Hepatocyte (in vitro differentiated cells): ENCODE data around the gene OR51T1. TPM values are rescaled to one million over a fixed set of nuclear protein-coding genes. Genes with fewer than 3 reads are reported as not detected.

Experiments
- DNase-seq: peaks from one replicate; pipeline ENCODE4 v3.0.0-alpha.2; 2016; ENCODE audit warnings: low spot score
- H2AFZ ChIP-seq: fragments of 200-600 bp; sonication (generic); 2 replicates; pipeline ENCODE4 v1.6.0; 2016; ENCODE audit warnings: antibody characterized with exemption, mild to moderate bottlenecking
- H3K27ac ChIP-seq: fragments of 200-600 bp; sonication (generic); 2 replicates; pipeline ENCODE4 v1.5.1; 2016; ENCODE audit warnings: mild to moderate bottlenecking
- H3K27me3 ChIP-seq: fragments of 200-600 bp; sonication (generic); 2 replicates; pipeline ENCODE4 v1.6.1; 2016
- H3K36me3 ChIP-seq: fragments of 200-600 bp; sonication (generic); replicated peaks from 2 replicates; pipeline ENCODE4 v1.5.1; 2016; ENCODE audit warnings: low read depth; ENCODE audit not compliant: insufficient read depth
- H3K4me1 ChIP-seq: fragments of 200-600 bp; sonication (generic); 2 replicates; pipeline ENCODE4 v1.5.1; 2016; ENCODE audit warnings: mild to moderate bottlenecking, moderate library complexity; ENCODE audit not compliant: insufficient read depth
- H3K4me2 ChIP-seq: fragments of 200-600 bp; sonication (generic); 2 replicates; pipeline ENCODE4 v1.6.0; 2016
- H3K4me3 ChIP-seq: fragments of 200-600 bp; sonication (generic); 2 replicates; pipeline ENCODE4 v1.5.1; 2016; ENCODE audit warnings: mild to moderate bottlenecking
- H3K79me2 ChIP-seq: fragments of 200-600 bp; sonication (generic); 2 replicates; pipeline ENCODE4 v1.6.0; 2017; ENCODE audit warnings: mild to moderate bottlenecking
- H3K9me2 ChIP-seq: fragments of 200-600 bp; sonication (generic); replicated peaks from 2 replicates; pipeline ENCODE4 v1.6.0; 2017; ENCODE audit warnings: mild to moderate bottlenecking; ENCODE audit not compliant: insufficient read depth
- H3K9me3 ChIP-seq: fragments of 200-600 bp; sonication (generic); 2 replicates; pipeline ENCODE4 v1.5.1; 2016; ENCODE audit warnings: low read depth, mild to moderate bottlenecking
- H4K20me1 ChIP-seq: fragments of 200-600 bp; sonication (generic); 2 replicates; pipeline ENCODE4 v1.6.0; 2016; ENCODE audit warnings: mild to moderate bottlenecking; ENCODE audit not compliant: insufficient read depth, poor library complexity, severe bottlenecking
- EZH2 ChIP-seq: fragments of 200-600 bp; sonication (generic); IDR thresholded peaks from 2 replicates; pipeline ENCODE4 v1.6.1; 2016; ENCODE audit warnings: antibody characterized with exemption, mild to moderate bottlenecking, borderline replicate concordance
- EZH2phosphoT487 ChIP-seq: fragments of 200-600 bp; sonication (generic); IDR thresholded peaks from one replicate; pipeline ENCODE4 v1.6.1; 2018; ENCODE audit warnings: antibody characterized with exemption, mild to moderate bottlenecking, low read depth, moderate library complexity; ENCODE audit not compliant: unreplicated experiment, severe bottlenecking
- WGBS: methylation state at CpG from one replicate; pipeline ENCODE4 v1.1.6; 2016; ENCODE audit warnings: low lambda C conversion rate; ENCODE audit errors: missing lambda C conversion rate; 5-methylcytosine and 5-hydroxymethylcytosine counted together
- polyA plus RNA-seq: library from polyadenylated mRNA; unstranded; fragments of >200 nt; fragmentation: Nextera tagmentation; extraction: Ambion mirVana; gene quantifications from 2 replicates; pipeline ENCODE4 v1.2.1, GENCODE V29; 2016
- total RNA-seq: library from RNA; depleted of rRNA; stranded (reverse); fragments of >200 nt; gene quantifications from 2 replicates; pipeline ENCODE4 v1.2.3, GENCODE V29; 2014
- TF ChIP-seq, protein P1 (sequence below): fragments of 200-600 bp; sonication (generic); IDR thresholded peaks from 2 replicates; pipeline ENCODE4 v1.5.1; 2016; ENCODE audit warnings: antibody characterized with exemption, mild to moderate bottlenecking; ENCODE audit not compliant: poor library complexity

The OR51T1 gene, protein sequence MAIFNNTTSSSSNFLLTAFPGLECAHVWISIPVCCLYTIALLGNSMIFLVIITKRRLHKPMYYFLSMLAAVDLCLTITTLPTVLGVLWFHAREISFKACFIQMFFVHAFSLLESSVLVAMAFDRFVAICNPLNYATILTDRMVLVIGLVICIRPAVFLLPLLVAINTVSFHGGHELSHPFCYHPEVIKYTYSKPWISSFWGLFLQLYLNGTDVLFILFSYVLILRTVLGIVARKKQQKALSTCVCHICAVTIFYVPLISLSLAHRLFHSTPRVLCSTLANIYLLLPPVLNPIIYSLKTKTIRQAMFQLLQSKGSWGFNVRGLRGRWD
- total RNA-seq (not detected in 2 replicates), polyA plus RNA-seq (not detected in 2 replicates)

DNA sequence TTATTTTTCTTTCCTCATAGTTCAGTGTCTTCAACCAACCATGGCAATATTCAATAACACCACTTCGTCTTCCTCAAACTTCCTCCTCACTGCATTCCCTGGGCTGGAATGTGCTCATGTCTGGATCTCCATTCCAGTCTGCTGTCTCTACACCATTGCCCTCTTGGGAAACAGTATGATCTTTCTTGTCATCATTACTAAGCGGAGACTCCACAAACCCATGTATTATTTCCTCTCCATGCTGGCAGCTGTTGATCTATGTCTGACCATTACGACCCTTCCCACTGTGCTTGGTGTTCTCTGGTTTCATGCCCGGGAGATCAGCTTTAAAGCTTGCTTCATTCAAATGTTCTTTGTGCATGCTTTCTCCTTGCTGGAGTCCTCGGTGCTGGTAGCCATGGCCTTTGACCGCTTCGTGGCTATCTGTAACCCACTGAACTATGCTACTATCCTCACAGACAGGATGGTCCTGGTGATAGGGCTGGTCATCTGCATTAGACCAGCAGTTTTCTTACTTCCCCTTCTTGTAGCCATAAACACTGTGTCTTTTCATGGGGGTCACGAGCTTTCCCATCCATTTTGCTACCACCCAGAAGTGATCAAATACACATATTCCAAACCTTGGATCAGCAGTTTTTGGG lies at the start of gene OR51T1:
TSS of gene OR51T1 (plus strand) at position 41 of the 641 bp plus-strand sequence. CDS start at position 41, 0 bp downstream.
- H3K4me2 ChIP-seq, result no peak within 1 kb of the TSS
- DNase-seq, result no peak
- no peaks in the 10 kb centered on the region for H3K27me3 ChIP-seq

DNA sequence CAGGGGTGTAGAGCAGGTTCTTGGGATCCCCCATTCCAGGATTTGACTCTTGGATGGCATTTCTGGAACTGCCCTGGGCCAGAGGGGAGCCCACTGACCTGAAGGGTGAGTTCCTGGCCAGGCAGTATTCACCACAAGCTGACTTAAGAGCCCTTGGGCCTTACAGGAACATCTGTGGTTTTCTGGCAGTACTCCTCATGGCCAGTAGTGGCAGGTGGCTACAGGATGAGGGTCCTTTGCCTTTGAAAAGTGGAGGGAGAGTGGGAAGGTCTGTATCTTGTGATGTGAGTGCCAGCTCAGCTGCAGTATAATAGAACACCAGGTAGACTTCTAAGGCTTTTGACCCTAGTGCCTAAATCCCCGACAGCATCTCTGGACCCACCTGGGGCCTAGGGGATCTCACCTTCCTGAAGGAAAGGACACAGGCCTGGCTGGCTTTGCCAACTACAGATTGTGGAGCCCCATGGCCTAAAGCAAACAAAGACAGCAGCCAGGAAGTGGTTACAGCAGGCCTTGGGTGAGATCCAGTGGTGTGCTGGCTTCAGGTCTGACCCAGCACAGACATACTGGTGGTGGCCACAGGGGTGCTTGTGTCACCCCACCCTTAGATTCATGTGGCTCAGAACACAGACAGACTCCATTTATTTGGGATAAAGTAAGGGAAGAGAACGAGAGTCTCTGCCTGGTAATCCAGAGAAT lies 41.7 kb upstream of the OR51T1 start:
- Histone ChIP-seq H3K4me1 (no peaks in the 10 kb centered on the region), H3K27ac (no peak overlapping the region), H3K27me3 (no peaks in the 10 kb centered on the region), H3K36me3 (no peaks in the 10 kb centered on the region), H2AFZ (no peak overlapping the region), H3K9me3 (no peaks in the 10 kb centered on the region), H3K9me2 (no peaks in the 10 kb centered on the region), H3K4me3 (no peak overlapping the region), H4K20me1 (no peaks in the 10 kb centered on the region), H3K4me2 (no peak overlapping the region), H3K79me2 (no peaks in the 10 kb centered on the region)
- TF ChIP-seq, protein P1, sequence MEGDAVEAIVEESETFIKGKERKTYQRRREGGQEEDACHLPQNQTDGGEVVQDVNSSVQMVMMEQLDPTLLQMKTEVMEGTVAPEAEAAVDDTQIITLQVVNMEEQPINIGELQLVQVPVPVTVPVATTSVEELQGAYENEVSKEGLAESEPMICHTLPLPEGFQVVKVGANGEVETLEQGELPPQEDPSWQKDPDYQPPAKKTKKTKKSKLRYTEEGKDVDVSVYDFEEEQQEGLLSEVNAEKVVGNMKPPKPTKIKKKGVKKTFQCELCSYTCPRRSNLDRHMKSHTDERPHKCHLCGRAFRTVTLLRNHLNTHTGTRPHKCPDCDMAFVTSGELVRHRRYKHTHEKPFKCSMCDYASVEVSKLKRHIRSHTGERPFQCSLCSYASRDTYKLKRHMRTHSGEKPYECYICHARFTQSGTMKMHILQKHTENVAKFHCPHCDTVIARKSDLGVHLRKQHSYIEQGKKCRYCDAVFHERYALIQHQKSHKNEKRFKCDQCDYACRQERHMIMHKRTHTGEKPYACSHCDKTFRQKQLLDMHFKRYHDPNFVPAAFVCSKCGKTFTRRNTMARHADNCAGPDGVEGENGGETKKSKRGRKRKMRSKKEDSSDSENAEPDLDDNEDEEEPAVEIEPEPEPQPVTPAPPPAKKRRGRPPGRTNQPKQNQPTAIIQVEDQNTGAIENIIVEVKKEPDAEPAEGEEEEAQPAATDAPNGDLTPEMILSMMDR, result no peak
- no peak for TF ChIP-seq EZH2
- no peak for TF ChIP-seq EZH2phosphoT487
- DNase-seq, result no peak
- 97% methylated on average over 2 of the region's 2 CpGs for WGBS

More for the DNA sequence above, at the start of gene OR51T1:
- H3K4me3 ChIP-seq, result no peak within 1 kb of the TSS
- TF ChIP-seq EZH2 (no peak), EZH2phosphoT487 (no peak)
- TF ChIP-seq, protein P1, result no peak
- H3K79me2 ChIP-seq, result no peaks in the 10 kb centered on the region
- no peaks in the 10 kb centered on the region for H3K4me1 ChIP-seq
- H3K27ac ChIP-seq, result no peak within 1 kb of the TSS
- 94% methylated on average over 8 of the region's 8 CpGs for WGBS
- H3K9me3 ChIP-seq, result no peaks in the 10 kb centered on the region
- H4K20me1 ChIP-seq, result no peaks in the 10 kb centered on the region
- no peaks in the 10 kb centered on the region for H3K36me3 ChIP-seq
- H3K9me2 ChIP-seq, result no peaks in the 10 kb centered on the region
- no peak within 1 kb of the TSS for H2AFZ ChIP-seq

DNA sequence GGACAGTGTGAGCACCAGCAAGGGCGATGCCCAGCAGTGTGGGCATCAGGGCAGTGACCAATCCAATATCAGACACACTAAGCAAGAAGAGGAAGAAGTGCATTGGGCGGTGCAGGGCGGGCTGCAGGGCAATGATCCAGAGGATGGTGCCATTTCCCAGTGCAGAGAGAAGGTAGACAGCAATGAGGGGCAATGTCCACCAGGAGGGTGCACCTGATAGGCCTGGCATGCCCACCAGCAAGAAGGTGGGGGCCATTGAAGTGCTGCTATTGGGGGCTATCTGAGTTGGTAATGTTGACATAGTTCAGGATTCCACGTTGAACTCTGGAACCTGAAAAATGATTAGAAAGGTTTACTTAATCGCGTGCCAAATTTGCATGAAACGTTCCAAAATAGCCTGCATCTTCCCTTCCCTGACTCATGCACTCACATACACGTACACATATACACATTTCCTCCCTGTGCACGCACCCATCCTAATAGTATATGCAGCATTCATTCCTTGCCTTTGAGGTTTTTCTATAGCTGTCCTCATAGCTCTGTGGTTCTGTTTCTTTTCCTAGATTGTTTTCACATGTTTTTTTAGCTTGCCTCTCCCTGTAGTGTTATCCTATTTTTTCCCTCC lies 32.7 kb upstream of the OR51T1 start, which contains the start of gene OR51S1:
TSS of gene OR51S1 (minus strand) at position 301 of the 625 bp plus-strand sequence. CDS start at position 301, 0 bp downstream.
- H3K9me3 ChIP-seq, result no peaks in the 10 kb centered on the region
- no peaks in the 10 kb centered on the region for H3K4me1 ChIP-seq
- no peak within 1 kb of the TSS for H2AFZ ChIP-seq
- WGBS, result 69% methylated on average over 9 of the region's 9 CpGs
- H3K27ac ChIP-seq, result no peak within 1 kb of the TSS
- no peak within 1 kb of the TSS for H3K4me3 ChIP-seq
- no peaks in the 10 kb centered on the region for H3K79me2 ChIP-seq
- H3K9me2 ChIP-seq, result no peaks in the 10 kb centered on the region
- no peak for DNase-seq
- no peaks in the 10 kb centered on the region for H3K27me3 ChIP-seq
- no peak within 1 kb of the TSS for H3K4me2 ChIP-seq
- H3K36me3 ChIP-seq, result no peaks in the 10 kb centered on the region
- TF ChIP-seq EZH2 (no peak), EZH2phosphoT487 (no peak)
- TF ChIP-seq, protein P1, result no peak
- H4K20me1 ChIP-seq, result no peaks in the 10 kb centered on the region
